ENCODE data around the gene EMC10.
"Not testable (repeated sequence)": the region's sequence is repeated elsewhere in the genome, so short reads cannot be mapped to it uniquely, and the experiment has no call there.

The EMC10 gene

DNA sequence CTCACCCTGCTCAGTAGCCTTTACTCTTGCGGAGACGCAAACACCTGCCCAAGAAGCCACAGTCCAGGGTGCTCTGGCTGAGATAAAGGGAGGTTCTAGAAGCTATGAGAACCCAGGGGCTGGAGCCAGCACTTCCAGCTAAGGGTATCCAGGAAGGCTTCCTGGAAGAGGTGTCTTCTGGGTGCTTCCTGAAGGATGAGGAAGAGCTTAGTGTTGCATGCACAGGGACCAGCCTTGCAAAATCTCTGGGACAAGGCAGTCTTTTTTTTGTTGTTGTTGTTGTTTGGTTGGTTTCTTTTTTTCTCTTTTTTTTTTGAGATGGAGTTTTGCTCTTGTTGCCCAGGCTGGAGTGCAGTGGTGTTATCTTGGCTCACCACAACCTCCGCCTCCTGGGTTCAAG, 23.1 kb upstream of the EMC10 start:
- DNase-seq: no peak

DNA sequence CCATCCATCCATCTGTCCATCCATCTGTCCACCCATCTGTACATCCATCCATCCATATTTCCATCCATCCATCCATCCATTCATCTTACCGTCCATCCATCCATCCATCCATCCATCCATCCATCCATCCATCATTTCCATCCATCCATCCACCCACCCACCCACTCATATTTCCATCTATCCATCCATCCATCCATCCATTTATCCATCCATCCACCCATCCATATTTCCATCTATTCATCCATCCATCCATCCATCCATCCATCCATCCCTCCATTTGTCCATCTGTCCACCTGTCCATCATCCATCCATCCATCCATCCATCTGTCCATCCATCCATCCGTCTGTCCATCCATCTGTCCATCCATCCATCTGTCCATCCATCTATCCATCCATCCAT, 20.3 kb upstream of the EMC10 start:
- DNase-seq: no peak

DNA sequence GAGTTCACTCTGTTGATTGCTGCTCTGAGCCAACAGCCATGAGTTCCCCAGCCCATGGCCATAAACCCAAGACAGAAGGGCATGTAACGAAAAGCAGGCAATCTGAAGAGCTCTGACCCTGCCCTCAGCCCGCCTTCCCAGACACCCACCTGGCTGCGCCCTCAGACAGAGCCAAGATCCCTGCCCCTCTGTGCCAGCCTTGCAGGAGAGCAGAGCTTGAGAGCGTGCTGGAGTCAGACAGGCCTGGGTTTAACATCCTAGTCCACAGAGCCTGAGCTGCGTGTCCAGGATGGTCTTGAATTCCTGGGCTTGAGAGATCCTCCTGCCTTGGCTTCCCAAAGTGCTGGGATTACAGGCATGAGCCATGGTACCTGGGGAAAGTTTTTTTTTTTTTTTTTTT, 19.0 kb upstream of the EMC10 start:
- no peak for DNase-seq

DNA sequence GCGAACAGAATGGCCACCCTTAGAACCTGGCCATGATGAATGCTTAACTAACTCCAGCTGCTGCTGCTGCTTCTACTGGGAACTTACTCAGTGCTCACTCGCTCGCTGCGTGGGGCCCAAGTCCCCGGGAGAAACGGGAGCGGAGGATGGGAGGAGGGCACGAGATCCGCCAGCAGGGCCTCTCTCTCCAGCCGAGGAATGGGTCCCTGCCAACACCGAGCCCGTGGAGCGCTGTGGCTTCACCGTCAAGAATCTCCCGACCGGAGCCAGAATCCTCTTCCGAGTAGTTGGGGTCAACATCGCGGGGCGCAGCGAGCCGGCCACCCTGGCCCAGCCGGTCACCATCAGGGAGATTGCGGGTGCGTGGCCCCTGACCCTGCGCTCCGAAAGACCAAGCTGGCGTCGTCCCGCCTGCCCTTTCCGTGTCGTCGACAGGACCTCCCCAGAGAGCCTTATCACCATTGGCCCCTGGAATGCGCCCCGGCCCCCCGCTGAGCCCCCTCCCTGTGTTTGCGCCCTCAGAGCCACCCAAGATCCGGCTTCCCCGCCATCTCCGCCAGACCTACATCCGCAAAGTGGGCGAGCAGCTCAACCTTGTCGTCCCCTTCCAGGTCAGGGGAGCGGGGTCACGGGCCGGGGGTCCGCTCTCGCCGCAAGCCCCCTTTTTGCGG, 17.8 kb upstream of the EMC10 start:
- DNase-seq: no peak

DNA sequence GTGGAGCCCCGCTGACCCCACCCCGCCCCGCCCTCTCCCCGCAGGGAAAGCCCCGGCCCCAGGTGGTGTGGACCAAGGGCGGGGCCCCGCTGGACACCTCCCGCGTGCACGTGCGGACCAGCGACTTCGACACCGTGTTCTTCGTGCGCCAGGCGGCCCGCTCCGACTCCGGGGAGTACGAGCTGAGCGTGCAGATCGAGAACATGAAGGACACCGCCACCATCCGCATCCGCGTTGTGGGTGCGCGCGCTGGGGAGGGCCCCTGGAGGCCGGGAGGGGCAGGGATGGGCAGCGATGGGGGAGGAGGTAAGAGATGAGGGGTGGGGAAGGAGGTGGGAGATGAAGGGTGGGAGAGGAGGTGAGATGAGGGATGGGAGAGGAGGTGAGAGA, 17.2 kb upstream of the EMC10 start:
- no peak for DNase-seq

DNA sequence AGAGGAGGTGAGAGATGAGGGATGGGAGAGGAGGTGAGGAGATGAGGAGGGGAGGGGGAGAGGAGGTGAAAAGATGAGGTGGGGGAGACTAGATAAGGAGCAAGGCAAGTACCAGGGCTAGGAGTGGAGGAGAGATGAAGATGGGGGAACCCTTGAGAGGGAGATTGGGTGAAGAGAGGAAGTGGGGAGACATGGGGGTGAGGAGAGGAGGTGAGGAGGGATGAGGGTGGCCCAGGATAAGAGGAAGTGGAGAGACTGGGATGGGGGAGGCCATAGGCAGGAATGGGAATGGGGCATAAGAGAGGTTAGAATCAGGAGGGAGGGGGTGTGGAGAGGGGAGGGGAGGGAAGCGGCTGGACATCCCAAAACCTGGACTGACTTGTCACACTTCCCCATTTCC, 16.7 kb upstream of the EMC10 start:
- DNase-seq: no peak

DNA sequence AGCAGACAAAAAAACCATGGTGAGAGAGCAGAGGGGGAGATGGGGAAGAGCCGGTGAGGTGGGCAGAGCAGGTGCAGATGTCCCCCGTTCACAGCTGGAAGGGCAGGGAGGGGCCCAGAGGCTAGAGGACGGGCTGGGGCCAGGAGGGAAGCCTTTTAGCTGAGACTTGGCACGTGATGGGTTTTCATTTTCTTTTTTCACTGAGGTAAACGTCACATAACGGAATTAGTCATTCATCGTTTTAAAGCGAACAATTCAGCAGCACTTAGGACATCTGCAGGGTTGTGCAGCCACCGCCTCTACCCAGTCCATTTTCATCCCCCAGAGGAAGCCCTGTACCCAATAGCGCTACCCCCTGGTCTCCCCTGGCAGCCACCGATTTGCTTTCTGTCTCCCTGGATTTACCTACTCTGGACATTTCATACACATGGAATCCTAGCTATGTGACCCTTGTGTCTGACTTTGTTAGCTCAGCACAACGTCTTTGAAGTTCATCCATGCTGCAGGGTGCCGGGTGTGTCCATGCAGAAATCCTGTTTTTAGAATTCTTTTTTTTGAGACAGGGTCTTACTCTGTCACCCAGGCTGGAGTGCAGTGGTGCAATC, 16.0 kb upstream of the EMC10 start:
- DNase-seq: no peak

DNA sequence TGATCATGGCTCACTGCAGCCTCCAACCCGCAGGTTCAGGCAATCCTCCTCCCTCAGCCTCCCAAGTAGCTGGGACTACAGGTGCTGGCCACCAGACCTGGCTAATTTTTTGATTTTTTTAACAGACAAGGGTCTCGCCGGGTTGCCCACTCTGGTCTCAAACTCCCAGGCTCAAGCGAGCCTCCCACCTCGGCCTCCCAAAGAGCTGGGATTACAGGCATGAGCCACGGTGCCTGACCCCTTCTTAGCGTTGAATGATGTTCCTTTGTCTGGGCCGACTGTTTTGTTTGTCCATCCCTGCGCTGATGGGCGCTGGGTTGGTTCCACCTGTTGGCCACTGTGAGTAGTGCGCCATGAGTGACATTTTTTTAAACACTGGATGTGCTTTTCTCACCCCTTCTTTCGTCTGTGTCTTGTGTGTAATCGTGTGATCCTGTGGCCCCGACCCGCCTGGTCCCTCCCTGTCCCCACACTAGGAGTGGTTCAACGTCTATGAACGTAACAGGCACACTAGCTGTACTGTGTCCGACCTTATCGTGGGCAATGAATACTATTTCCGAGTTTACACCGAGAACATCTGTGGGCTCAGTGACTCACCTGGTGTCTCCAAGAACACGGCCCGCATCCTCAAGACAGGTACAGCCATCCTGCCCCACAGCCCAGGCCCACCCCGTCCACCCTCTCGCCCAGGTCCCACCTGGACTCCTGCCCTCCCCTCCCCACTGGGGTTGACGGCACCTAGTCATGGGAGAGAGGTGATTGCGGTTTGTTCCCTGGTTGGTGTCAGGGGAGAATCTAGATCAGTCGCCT, 15.0 kb upstream of the EMC10 start:
- peak; percentile 31 for DNase-seq

DNA sequence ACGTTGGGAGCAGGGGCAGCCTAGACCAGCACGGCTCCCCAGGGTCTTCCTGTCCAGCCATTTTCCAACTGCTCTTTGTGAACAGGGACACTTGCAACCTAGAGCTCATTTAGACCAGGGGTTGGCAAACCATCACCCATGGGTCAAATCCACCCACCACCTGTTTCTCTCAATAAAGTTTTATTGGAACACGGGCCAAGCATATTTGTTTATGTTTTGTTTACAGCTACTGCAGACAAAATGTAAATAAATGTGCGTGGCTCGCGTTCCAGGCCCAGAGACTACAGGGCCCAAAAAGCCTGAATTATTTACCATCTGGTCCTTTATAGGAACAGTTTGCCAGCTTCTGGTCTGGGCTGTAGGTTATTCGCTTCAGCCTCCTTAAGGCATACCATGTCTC, 13.3 kb upstream of the EMC10 start:
- no peak for DNase-seq

DNA sequence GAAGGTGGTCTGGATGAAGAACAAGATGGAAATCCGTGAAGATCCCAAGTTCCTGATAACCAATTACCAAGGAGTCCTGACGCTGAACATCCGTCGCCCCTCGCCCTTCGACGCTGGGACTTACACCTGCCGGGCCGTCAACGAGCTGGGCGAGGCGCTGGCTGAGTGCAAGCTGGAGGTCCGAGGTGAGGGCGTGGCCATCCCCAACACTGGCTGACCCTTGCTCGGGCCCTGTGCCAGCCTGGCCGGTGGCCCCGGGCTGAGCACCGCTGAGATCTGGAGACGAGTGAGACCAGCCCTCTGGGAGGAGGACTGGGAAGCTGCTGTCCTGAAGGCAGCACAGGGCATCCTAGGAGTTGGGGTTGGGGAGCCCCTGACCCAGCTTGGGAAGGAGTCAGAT, 12.0 kb upstream of the EMC10 start:
- DNase-seq: no peak

DNA sequence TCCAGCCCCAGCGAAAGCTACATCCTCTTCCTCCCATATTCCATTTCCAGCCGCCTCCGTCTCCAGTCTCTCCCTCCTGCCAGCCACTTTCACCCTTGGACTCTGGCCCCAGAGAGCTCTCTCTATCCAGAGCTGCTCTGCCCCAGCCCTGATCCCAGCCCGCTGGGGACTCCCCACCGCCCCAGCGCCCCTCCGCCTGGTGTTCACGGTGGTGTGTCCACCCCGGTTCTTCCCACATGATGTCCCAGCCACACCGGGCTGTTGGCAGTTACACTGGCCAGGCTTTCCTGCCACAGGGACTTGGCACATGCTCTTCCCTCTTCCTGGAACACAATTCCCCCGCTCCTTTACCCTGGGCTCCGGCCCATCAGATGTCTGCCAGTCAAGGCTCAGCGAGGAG, 11.3 kb upstream of the EMC10 start:
- no peak for DNase-seq

DNA sequence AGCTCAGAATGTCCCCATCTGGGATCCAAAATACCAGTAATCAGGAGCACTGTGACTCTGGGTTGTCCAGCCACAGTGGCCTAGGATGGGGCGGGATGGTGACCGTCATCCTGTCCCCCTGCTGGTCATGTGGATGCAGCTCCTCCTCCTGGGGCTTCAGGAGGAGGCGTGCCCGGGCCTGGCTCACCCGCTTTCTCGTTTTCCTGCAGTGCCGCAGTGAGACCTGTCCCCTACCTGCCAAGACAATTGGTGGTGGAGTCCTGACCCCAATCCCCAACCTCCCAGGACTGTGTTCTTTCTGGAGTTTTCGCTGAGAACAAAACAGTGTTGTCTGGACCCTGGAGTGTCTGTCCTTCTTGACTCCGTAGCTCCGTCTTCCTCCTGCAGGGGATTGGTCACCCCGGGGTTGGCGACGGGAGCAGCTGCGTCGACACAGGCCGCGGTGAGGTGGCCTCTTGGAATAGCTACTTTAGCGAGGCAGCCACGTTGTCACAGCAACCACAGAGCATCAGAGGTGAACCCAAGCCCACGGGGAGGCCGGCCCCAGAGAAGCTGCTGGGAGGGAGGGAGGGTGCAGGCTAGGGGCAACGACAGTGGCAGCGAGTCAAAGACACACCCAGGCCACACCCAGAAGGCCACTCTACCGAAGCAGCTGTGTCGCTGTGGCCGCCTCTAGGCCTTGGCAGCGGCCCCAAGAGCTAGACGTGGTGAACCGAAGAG, 10.2 kb upstream of the EMC10 start:
- DNase-seq: peak; percentile 66

DNA sequence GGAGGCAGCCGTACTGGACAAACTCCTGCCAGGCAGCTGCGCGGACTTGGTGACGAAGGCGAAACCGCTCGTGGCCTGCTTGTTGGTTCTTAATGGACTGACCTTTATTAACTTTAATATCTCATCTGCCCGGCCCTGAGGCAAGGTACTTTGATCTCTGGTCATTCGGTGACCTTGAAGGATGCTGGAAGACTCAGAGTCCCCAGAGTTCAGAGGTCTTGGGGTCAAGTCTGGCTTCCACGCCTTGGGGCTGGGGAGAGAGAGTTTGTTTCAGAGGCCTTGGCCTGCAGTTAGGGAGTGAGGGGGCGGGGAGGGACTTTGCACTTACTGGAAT, 9.6 kb upstream of the EMC10 start:
- no peak for DNase-seq

DNA sequence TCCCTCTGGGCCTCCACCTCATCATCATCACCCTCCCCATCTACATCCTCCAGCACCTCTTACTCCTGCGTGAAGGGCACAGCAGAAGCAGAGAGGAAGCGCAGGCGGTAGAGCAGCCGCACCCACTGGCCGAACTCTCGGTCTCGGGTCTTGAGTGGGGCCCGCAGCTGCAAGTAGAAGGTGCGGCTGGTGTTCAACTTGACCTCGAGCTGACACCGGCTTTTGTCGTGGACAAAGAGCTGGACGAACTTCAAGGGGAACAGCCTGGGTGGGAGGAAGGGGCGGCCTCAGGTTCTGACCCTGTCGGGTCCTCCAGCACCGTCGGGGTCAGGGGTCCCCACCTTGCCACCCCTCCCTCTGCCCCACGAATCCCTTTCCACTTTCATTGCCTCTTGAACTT, 8.7 kb upstream of the EMC10 start:
- DNase-seq: no peak

DNA sequence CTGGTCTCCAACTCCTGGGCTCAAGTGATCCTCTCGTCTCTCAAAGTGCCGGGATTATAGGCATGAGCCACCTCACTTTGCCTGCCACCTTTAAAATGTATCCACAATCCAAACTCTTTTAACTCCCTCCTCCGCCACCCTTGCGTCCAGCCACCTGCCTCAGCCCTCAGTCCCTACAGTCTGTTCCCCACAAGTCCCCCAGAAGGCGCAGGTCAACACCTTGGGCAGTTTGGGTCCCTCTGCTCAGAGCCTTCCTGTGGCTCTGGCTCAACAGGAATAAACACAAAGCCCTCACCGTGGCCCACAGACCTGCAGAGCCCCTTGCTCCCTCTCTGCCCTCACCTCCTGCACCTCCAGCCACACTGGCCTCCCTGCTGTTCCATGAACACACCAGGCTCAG, 7.5 kb upstream of the EMC10 start:
- DNase-seq: no peak

DNA sequence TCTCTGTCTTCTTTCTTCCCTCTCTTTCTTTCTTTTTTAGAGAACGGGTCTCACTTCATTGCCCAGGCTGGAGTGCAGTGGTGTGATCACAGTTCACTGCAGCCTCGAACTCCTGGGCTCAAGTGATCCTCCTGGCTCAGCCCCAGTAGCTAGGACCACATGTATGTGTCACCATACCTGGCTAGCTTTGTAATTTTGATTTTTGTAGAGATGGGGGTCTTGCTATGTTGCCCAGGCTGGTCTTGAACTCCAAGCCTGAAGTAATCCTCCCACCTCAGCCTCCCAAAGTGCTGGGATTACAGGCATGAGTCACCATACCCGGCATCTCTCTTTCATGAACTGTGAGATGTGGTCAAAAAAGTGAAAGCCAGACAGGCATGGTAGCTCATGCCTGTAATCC, 3.0 kb upstream of the EMC10 start:
- DNase-seq: not testable (repeated sequence)

DNA sequence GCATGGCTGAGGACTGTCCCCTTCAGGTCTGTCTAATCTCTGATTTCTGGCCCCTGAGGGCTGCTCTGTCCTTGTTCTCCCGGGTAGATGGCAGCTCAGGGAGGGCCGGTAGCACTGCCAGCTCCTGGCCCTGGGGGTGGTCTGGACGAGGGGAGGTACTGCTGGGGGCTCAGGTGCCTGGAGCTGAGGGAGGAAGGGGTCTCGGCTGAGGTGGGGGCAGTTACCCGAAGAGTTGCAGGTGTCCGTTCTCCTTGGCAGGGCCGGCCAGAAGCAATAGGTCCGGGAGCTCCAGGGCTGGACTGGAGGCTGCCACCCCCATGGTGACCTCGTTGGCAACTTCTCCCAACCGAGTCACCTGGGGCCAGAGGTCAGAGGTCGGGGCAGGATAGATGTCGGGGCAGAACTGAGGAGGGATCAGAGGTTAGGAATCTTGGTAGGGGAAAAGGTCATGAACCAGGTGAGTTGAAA, 1.2 kb upstream of the EMC10 start:
- no peak for DNase-seq

DNA sequence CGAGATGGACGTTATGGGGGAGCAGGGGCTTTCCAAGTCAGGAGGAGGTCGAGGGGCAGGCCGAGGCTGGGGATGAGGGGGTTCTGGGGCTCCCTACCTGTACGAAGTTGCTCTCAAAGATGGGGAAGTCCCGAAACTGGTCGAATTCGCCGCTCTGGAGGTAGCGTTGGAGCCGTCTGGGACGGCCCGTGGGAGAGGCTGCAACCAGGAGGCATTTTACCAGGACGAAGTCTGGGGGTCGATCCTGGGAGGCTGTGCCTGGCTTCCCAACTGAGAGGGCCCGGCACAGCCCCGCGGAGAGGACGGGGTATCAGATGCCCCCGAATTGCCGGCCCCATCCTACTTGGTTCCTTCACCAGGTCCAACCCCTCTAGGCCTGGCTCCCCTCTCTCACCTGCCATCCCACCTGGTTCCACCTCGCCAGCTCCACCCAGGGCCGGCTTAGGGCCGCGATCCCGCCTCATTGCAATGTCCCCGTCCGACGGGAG, 527 bp upstream of the EMC10 start:
- no peak for DNase-seq

DNA sequence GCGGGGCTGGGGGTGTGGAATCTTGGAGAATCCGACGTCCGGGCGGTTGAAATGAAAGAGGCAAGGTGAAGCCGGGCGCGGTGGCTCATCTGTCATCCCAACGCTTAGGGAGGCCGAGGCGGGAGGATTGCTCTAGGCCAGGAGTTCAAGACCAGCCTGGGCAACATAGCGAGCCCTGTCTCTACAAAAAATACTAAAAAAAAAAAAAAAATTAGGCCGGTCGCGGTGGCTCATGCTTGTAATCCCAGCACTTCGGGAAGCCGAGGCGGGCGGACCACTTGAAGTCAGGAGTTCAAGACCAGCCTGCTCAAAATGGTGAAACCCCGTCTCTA, 566 bp downstream of the EMC10 start:
- DNase-seq: no peak

DNA sequence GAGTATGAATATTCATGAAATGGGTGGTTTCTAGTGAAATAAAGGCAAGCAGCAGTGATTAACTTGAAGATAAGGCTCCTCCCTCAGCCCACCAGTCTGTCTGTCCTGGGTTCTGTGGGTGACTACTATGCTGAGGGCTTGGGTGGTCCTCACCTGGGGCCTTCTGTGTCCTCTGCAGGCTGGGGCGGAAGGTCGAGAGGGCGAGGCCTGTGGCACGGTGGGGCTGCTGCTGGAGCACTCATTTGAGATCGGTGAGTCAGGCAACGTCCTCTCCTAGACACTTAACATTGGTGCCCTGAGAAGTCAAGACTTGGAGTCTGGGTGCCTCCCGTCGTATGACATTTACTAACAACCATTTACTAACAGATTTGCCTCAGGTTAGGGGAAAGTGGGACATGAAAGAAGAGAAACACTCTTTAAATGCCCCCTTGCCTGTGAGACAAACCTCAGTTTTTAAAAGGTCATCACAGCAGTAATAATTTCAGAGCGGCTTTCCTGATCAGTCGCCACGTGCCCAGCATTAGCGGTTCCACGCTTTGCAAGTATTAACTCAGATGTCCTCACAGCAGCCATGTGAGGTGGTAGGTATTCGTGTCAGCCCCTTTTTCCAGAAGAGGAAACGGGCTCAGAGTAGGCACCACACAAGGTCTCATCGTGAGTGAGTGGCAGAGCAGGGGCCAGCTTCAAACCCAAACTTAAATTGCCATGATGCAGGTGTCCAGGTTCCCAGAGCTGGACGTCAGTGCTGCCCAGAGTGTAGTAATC, 1.6 kb downstream of the EMC10 start:
- DNase-seq: no peak

DNA sequence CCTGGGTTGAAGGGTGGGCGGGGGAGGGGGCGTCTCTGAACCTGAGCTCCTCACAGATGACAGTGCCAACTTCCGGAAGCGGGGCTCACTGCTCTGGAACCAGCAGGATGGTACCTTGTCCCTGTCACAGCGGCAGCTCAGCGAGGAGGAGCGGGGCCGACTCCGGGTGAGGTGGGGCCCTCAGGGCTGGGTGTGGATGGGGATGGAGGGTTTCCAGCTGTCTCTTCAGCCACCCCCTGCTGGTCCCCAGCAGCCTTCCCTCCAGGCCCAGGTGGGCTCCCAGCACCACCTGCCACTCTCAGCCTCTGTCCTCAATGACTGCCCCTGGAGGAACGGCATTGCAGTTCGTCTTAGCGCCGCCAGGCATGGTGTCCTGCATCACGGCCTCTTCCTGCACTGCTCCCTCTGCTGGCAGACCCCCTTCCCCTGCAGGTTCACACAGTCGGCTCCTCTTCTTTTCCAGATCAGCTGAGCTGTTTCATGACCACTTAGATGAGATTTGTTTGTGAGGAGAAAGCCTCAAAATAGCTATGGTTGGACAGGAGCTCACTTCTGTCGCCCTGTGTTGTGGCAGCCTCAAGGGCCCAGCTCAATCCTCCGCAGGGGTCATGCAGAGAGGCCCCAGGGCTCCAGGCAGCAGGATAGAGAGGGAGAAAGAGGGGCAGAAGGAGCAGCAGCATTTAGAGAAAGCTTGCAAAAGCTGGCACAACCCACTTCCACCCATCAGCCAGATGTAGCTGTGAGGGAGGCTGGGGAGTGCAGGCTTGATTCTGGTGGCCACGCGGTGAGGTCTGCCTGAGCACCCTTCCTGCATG, 2.8 kb downstream of the EMC10 start:
- no peak for DNase-seq

DNA sequence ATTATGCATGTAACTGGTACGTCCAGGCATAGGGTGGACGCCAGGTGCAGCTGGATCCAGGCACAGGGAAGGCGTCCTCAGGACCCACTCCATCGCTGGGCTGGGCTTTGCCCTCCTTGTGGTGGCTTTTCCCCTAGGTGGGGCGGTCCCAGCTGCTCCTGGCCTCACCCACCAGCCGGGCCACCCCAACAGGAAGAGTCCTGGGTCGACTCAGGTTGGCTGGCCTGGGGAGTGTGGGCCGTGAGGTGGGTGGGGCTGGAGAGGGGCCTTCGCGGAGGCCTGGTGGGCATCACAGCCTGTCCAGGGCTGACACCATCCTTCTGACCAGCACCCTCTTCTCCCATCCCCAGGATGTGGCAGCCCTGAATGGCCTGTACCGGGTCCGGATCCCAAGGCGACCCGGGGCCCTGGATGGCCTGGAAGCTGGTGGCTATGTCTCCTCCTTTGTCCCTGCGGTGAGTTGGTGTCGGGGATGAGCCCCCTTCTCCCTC, 3.5 kb downstream of the EMC10 start:
- no peak for DNase-seq

Measured in COR-L47 (cell line).